Iris pigment epithelial cell (primary cell): ENCODE measurements around the gene FGFR2.

Source experiments
- DNase-seq: peaks from one replicate; pipeline ENCODE4 v3.0.0-alpha.2; 2011; ENCODE audit warnings: low read depth

The FGFR2 gene

DNA sequence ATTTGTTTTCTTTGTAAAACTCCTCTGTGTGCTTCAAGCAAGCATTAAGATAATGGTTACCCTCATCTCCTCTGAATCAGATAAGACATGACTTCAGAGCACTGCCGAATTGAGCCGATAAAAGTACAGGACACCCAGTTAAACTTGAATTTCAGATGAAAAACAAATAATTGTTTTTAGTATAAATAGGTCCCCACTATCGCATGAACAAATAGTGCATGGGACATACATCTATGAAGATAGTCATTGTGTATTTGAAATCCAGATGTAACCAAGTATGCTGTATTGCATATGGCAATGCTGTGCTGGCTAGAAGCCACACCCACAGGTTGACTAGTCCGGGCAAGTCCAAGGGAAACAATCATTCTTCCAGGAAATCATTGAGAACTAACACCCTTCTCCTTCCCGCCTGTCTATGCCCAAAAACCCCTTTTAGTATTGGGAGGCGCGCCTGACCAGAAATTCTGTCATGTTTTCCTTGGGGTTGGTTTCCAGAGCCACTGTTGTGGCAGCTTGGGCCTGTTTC, 12.6 kb upstream of the FGFR2 start:
- peak; percentile 15 for DNase-seq

GRCh38 chr10:121609426-121610380, 11.5 kb upstream of the FGFR2 start:
- no peak for DNase-seq

DNA sequence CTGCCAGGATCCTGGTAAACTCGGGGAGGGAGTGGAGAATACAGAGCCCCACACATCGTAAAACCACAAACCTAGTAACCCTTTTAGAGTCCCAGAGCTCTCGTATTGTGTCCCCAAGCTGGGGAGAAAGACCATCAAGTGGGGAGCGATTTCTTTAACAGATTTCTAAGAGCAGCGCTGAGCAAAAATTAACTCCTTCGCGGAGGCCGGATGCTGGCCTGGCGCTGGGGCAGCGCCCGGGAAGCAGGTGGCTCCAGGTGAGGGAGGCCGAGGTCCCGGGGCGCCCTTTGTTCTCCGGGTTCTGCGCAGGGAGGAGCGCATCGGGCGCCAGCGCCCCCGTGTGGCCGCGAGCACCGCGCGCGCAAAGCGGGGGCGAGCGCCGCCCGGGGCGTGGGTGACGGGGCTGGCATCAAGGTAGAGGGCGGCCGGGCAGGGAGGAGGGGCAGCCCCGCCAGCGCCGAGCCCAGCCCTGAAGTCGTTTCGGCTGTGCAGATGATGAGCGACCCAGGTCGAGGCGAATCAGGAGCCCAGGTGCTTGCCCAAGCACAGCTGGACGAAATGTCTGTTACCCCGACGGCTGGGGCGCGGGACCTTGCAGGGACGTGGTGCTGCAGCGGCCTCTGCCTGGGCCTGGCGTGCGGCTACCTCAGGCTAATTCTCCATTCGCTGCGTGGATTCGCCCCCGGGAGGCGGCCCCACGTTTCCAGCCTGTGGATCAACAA, 10.4 kb upstream of the FGFR2 start:
- DNase-seq, result no peak

DNA sequence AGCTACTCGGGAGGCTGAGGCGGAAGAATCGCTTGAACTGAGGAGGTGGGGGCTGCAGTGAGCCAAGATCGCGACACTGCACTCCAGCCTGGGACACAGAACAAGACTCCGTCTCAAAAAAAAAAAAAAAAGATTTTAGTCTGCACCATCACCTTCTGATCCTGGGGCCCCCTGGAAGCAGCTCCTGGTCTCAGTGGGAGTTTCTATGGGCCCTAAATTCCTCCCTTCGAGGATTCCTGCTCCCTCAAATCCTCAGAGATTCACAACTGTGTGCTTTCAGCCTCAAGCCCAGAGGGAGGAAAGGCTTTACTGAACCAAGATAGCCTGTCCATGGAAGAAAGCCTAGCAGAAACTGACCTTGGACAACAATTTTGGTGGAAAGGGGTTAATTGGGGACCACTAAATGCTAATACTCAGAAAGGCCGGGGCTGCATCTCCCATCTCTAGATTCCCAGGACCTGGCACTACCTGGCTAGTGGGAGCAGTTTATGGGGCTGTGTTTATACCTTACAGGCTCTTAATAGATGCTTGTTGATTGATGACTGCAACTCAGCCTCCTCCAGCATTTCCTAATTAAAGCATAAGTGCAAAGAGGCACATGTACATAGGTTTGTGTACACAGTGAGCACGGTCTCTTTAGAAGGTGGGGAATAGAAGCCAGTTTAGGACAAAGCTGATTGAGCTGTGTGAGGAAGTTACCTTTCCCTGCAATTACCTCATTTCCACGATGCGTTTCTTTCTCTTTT, 9.2 kb upstream of the FGFR2 start:
- DNase-seq, result no peak

DNA sequence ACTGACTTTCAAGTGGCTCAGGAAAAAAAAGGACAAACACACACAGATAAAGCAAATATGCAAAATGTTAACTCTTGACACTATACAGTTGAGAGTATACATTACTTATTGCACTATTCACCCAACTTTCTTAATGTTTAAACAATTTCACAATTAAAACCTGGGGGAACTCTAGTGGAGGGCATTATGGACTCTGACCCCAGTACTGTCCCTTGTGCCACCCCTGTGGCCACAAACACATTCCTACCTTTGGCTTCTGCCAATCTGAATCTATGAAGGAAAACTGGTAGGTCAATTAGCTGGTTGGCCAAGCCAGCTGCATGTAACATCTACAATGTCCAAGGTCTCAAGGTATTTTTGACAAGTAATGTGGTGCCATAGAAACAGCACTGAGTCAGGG, 7.5 kb upstream of the FGFR2 start:
- no peak for DNase-seq

DNA sequence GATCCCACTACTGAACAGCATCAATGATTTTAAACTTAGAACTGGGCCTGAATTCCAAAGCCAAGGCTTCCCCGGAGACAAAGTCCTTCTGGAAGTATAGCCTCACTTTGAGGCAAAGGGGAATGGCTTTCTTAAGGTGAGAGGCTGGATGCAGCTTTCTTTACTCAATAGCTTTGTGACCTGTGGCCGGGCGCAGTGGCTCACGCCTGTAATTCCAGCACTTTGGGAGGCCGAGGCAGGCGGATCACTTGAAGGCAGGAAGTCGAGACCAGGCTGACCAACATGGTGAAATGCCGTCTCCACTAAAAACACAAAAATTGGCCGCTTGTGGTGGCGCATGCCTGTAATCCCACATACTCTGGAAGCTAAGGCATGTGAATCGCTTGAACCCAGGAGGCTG, 3.2 kb upstream of the FGFR2 start:
- DNase-seq, result no peak

- DNase-seq, result no peak
Observed at GRCh38 chr10:121600611-121601010, 2.4 kb upstream of the FGFR2 start.

DNA sequence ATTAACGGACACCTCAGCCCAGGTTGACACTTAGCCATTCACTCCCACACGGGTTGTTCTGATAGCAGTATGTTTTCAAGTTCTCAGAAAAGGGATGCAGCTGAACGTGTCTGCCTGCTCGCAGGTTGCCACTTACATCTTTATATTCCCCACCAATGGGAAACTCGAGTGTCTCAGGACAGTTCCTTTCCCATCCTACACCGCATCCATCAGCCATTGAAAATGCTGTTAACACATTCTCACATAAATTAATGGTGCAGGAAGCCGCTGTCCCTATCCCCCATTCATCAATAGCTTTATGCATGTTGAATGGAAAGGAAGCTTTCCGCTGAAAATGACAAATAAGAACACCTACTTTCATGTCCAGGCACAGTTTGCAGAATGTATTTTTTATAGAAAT, 1.7 kb upstream of the FGFR2 start:
- DNase-seq, result no peak

DNA sequence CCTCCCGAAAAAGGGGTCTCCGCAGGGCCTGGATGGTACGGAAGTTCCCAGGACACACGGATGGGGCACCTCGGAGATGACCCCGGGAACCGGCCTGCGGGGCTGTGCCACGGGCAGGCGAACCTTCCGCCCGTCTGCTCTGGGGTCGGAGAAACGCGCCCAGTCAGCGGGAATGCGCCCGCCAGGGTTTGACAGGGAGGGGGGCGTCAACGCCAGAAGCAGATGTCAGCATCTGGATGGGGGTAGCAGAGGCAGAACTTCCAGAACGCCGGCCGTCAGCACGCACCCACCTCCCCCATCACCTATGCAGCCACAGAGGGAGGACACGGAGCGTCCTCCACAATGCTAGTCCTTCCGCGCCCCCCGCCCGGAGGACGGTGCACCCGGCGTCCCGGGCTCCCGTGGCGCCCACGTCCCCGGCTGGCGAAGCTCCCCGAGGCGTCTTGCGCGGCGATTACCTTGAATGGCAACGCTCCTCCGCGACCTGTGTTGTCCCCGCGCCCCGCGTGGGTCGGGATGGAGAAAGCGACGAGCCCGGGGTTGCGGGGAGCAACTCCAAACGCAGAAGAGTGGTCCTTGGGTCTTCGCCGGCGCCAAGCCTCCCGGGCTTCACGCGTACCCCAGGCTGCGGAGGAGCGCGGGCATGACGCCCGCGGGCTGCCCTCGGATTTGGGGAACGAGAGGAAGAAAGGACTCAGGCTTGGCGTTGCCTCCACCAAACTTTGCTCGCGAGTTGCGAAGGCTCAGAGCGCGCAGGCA, 561 bp downstream of the FGFR2 start:
- DNase-seq, result no peak

GRCh38 chr10:121596689-121597503, 1.3 kb downstream of the FGFR2 start:
- peak; percentile 21 for DNase-seq

DNA sequence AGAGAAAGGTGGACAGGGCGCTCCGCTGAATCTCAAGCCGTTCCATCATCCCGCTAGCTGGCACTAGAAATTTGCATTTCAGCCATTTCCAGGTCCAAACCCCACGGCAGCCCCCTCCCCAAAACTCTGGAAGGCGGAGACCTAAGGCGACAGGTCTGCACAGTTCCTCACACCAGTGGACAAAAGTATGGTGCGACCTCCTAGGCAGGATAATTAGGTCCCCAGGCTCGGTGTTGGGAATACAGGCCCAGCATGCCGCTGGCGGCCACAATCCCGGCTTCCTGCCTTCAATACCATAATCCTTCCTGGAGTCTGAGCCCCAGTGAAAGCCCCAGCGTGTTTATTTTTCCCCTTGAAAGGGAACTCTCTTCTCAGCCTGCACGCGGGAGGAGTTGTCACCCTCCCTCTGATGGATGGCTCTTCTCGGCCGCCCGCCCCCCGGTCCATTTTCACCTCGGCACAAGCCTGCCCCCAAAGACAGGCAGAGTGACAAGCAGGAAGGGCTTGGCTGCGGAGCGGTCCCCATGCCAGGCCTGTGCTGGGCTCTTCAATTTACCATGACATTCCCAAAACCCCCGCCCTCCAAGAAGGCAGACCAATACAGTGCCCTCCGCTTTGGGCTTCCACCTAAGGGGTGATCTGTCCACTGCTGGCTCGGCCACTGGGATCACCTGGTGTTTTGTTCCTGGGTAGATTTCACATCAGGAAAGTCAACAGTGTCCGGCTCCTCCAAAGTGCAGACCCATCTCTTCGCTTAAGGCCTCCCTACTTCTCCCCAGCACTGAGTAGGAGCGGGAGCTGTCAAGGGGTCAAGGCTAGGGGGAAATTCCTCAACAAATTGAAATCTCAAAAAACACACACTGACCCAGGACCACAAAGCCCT, 2.2 kb downstream of the FGFR2 start:
- no peak for DNase-seq

DNA sequence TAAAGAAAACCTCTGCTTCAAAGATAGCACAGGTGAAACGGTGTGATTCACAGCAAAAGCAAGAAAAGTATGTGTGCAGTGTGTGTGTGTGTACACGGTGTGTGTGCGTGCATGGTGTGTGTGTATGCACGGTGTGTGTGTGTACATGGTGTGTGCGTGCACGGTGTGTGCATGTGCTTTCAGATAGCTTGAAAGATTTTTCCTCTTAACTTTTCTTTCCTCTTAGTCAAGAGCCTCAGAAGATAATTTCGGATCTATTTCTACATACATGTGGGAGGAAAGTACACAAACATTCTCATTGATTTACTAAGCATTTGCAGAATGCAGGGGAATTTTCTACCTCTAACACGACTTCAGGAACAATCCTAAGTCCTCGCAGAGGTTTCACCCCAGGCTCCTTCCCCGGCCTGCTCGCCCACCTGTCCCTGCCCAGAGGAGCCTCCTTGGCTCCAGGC, 2.9 kb downstream of the FGFR2 start:
- no peak for DNase-seq

GRCh38 chr10:121594623-121595350, 3.5 kb downstream of the FGFR2 start:
- DNase-seq, result no peak

GRCh38 chr10:121594076-121594475, 4.2 kb downstream of the FGFR2 start:
- no peak for DNase-seq

- DNase-seq, result no peak
Observed at GRCh38 chr10:121593281-121594075, 4.8 kb downstream of the FGFR2 start.

DNA sequence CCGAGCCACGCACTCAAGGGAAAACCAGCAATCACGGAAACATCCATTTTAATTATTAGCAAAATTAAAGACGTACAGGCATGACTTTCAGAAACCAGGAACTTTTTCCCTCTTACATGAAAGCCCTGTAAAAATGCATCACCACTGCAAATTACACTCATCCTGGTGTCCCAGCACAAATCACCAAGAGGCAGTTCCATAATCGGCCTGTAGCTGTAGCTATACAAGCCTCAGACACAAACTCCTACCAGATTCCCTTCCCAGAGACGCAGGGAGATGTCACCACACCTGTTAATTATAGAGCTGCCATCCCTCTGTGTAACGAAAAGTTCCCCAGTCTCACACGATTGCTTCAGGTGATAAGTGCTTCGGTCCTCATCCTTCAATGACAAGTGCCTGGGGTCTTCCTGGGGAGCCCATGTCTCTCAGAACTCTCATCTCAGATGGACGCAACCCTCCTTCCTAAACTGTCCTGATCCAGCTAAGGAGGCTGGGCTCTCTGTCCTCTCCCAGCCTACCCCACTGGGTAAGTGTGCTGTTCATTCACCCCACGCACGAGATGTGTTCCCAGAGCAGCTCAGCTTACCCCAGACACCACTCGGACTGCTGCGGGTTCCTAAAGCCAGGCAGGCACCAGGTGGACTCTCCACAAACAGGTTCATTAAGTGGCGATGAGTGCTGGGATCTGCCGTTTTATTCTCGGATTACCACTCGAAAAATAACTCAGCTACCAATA, 5.9 kb downstream of the FGFR2 start:
- no peak for DNase-seq

GRCh38 chr10:121591186-121591585, 7.1 kb downstream of the FGFR2 start:
- DNase-seq, result no peak
